HG03097 (cell line): ENCODE results near the gene FGF12.

Experiments used
- ATAC-seq: cut with Tn5 transposase; IDR thresholded peaks from one replicate; pipeline ENCODE4 v1.9.1; 2021; ENCODE audit not compliant: unreplicated experiment, low FRiP score

The FGF12 gene

DNA sequence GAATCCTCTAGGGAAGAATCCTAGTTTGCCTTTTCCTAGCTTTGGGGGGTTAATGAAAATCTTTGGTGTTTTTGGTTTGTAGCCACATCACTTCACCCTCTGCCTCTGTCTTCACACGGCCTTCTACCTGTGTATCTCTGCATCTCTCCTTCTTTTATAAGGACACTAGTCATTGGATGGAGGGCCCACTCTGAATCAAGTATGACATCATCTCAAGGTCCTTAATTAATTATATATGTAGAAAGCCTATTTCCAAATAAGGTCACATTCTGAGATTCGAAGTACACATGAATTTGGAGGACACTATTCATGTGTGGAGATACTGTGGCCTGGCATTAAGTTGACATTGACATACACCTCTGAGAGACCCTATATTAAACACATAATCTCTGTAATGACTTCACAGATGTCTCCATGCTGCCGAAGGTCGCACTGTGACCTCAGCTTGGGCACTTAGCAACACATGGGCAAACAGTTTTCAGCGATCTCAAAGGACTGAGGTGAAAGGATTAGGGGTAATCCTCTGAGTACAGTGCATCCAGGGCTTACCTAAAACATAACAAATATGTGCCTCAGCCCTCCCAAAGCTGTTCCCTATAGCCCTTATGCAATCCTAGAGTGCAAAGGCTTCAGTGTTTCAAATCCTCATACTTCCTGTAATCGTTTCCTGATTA is 446.0 kb downstream of the FGF12 start:
- ATAC-seq = no peak

DNA sequence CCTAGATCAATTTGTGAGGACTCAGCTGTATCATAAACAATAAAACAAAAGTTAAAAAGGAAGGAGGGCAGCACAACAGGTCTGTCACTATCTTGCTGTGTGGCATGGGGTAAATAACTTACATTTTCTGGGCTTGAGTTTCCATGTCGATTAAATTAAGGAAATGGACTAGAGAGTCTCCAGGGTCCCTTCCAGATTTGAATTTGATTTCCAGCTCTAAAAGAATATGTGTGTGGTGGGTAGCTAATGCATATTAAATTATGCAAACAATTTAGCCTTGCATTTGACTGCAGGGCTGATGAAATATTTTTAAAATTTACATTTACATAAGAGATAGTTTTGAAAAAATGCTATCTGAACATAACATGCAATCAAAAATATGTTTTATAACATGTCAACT is 447.7 kb downstream of the FGF12 start:
- no peak for ATAC-seq

DNA sequence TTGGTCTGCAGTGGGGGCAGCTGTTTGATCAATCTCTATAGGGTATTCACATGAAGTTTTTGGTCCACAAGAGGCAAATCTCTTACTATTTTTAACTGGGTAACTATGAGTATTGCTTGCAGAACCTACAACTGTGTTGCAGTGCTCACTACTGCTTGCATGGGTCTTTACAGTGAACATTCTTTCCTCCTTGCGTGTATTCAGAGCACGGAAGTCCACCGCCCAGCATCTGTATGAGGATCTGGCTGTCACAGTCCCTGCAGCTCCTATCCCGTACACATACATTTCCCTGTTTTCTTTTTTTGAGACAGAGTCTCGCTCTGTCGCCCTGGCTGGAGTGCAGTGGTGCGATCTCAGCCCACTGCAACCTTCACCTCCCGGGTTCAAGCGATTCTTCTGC is 449.9 kb downstream of the FGF12 start:
- no peak for ATAC-seq

DNA sequence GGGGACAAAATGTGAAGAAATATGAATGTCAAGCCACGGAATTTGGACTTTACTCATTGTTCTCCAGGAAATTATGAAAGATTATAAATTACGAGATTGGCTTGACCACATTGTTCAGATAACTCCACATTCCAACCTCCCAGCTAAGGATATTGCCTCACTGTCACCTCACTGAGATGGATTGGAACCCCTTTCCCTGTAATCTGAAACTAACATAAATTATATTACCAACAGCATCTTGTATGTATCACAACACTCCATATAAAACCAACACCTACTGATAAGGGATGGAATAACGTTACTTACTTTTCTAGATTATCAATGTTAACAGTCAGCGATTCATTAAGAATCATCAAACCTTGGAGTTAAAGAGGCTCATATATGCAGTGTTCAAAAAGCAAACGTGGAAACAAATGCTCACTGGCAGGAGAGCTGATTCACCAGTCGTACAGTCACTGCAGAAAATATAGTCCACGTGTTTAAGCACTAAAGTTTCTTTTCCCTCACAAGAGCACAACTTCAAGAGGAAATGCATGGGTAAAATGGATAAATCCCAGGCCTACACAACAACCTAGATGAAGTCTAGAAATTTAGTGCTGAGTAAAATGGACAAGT is 451.5 kb downstream of the FGF12 start:
- no peak for ATAC-seq

DNA sequence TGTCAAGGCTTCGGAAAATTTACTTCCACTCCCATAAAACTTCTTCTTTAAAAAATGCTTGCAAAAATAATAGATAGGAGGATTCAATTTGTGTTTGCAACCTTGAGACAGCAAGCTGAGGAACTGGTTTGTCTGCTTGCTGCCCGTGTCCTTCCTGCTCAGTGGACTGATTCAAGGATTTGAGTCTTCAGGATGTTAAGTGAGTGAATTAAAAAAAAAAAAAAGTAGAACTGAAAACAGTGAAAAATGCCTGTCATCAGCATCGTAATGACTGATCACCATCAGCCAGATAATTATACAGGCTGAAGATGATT is 453.7 kb downstream of the FGF12 start:
- no peak for ATAC-seq

DNA sequence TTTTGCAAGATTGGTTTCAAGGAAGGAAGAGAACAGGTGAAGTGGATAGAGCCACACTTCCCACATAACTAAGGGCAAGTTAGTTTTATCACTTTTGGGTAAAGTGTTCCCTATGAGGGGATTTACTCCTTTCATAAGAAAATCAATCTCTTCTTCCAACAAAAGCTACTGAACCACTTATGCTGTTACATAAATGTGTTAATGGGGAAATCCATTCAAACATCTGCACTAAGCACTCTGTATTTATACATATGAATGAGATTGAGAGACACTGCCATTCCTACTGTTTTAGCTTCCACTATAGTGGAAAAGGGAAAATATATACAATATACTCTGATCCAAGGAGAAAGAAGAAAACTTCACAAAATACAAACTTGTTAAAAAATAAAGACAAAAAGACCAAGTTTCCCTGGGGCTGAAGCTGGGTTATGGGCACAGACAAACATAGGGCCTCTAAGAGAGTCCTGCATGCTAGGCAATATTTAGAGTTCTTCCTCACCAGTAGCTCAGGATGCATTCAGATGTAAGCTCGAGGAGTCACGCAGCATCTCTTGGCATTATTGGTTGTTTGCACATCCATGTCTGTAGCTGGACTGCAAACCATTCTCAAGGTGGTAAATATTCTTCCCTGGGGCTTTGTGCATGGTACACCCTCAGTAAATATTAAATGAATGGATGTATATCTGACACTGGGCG is 454.2 kb downstream of the FGF12 start:
- no peak for ATAC-seq

DNA sequence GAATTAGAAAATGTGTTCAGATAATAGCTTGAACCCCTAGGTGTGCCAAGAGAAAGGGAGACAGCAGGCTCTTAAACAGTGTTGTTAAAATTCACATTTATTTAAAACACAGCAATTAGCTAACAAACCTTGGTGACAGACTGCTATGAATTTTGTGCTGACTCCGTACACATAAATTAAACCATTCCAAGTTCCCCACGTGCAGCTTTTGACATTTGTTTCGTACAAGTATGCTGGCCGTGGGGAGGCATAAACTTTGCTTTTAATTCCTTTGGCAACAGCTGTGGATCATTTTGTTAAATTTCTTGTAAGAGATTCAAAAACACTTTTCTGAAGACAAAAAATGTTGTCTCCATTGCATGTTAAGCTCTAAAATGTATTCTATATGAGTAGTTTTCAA is 465.3 kb downstream of the FGF12 start:
- ATAC-seq = no peak

DNA sequence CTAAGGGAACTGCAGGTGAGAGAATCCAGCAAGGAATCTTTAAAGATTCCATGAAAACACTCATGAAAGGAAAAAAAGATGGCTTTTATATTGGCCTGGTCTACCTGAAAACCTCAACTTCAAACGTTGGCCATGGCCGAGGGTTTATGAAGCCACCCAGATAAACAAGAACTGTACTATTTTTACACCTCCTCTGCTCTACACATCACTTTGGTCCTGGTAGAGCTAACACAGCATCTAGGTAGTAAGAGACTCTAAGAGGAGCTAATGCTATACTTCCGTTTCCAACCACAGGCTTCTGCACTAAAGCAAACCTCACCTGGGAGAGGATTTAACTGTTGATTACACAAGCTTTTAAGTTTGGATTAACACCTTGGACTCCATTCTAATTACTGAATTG is 466.2 kb downstream of the FGF12 start:
- no peak for ATAC-seq

DNA sequence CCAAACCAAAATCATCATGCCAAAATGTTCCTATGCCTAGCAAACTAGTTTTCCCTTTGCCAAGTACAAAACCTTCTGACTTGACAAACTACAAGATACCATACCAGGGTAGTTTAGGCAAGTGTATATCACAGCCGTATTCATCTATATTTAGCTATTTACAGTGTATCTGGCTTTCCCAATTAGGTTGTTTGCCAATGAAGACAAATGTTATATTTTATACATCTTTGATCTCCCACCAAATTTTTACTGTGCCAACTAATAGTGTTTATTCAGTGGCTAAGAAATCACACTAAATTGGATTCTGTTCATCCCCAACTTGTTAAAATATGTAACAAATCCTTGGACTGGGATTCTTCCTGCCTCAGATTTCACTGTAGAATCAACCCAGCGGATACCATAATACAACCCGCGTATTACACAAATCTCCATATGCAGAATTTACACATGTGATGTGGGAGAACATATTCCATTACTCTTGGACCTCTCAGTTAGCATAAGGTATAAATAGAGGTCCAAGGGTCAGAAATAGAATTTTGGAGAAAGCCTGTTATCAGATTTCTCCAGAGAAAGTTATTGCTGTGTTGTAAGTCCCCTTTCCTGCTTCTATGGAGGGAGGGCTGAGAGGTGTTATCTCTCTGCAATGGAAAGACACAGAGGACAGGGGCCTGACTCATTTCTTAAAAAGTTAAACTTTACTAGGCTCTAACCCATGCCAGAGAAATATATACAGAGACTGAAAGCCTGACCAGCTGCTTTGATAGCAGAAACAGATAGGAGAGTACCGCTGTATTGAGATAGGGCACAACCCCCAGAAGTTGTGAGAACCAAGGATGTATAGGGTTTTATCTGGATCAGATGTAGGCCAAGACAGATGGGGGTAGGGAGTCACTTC is 467.0 kb downstream of the FGF12 start:
- ATAC-seq = no peak

DNA sequence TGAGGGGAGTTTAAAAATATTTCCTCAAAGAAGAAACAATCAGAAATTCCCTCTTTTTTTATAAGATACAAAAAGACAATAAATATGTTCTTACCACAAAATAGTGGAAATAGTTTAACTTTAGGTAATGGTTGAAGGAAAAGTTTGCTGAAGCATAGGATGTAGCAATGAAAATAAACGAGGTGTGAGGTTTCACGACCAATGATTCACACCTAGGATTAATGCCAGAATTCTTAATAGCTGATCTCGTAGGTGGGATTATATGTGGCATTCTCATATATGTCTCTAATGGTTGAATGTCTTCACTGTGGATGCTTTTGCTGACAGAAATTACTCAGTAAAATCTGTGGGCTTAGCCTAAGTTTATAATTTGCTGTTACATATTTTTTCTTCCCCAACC is 467.7 kb downstream of the FGF12 start:
- ATAC-seq = no peak

DNA sequence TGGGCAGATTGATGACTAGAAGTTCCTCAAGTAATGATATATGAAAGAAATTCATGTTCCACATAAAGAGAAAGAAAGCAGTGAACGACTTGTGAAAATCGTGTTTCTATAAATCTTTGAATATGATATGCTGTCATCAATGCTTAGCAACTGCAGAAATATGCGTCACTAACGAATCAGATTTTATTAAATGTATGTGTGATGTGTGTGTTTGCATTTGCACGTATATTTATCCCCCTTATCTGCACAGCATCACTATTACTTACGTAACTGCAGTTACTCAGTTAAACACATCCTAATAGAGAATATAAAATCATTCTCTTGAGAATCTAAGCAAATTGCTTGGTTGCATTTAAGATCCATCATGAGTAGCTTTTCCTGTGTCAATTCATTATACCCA is 468.6 kb downstream of the FGF12 start:
- no peak for ATAC-seq

DNA sequence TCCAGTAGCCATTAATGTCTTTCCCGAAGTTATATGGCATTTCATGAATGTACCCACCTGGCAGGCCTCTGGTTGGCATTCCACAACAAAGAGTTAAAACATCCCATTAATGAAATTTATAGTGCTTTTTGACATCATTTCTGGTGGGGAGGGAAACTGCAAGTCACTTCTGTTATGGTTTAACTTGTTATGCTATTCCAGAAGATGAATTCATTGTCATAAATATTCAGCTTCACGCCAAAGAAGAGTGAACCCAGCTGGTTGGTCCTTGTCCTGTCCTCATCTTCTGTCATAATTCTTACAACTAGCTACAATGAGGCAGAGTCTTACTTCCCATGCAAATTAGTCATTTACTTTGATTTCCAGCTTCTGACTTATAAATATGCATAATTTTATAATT is 471.5 kb downstream of the FGF12 start:
- ATAC-seq = no peak

DNA sequence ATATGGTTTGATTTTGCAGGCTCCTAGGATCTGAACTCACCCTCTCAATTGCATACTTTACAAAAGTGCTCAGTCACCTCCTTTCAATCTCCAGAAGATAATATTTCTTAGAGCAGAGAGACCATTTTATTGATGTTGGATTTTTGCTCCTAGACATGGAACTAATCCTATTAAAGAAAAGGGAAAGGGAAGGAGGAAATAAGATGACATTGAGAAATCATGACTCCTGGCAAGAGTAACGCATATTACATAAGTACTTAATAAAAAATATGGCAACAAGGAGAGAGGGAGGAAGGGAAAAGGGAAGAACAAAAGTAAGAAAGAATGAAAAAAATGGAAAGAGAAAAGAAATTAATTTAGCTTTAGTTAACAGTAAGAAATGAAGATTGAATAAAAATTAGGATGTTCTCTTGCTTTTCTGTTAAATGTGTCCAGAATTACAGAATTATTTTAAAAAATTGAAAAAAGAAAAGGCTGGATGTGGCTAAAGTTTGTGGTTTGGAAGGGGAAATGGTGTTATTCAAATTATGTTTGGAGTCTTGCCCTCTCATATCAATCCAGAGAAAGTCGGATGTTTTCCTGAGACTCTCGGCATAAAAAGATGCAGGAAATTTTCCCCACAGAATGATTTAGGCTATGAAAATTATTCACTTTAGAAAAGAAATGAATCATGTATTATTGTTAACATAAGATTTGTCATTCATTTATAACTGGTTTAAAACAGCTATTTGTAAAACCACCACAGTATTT is 474.0 kb downstream of the FGF12 start:
- no peak for ATAC-seq

DNA sequence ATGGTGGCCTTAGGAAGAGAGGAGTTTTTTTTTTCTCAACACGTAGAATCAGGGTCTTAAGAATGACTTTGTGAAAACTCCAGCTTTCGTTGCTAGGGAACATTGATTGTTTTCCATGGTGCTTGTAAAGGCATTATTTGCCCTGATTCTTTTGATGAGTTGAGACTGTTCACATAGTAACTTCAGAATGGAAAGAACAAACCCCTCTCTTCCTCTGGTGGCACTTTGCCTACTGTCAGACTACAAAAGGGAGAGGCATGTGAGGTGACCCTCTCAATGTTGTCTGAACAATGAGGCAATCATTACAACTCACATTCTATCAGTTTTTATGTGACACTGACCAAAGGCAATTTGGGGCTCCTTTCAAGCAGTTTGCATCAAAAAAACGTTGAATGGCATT is 477.8 kb downstream of the FGF12 start:
- ATAC-seq = no peak

DNA sequence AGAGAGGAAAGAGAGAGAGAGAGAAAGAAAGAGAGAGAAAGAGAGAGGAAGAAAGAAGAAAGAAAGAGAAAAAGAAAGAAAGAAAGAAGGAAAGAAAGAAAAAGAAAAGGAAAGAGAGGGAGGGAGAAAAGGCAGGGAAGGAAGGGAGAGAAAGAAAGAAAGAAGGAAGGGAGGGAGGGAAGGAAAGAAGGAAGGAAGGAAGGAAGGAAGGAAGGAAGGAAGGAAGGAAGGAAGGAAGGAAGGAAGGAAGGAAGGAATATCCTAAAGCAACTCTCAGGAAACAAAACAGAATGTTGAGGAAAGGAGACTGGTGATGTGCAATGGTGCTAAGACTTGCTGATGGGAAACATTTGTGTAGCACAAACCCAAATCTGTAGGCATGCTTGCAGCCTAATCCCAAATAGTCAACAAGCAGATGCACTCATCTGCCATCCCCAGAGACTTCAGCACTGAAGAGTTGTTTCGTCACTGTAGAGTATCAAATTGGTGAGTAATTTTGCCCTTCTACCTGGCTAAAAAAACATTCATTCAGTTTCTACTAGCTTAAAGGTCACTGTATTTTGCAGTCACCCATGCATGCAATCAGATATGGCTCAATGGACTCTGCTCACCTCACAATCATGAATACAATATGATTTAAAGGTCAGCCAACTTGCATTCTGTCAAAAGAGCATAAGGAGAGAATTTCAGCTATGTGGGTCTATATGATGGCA is 480.3 kb downstream of the FGF12 start:
- ATAC-seq = no peak

DNA sequence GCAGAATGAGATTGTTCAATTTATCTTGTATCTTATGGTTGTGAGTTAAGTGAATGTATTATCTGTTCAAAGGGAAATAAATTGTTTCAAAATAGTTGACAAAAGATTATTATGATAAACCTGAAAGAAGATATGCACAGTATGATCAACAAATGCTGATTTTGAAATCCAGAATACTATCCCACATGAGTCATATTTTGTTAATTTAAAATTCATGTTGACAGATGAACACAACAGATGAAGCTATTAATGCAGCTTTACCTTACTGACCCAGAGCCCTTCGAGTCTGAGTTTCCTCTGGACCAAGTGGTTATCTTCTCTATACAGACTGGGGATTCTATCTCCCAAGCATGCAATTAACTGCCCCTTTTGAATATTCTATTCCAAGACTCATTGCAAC is 482.8 kb downstream of the FGF12 start:
- ATAC-seq = no peak

DNA sequence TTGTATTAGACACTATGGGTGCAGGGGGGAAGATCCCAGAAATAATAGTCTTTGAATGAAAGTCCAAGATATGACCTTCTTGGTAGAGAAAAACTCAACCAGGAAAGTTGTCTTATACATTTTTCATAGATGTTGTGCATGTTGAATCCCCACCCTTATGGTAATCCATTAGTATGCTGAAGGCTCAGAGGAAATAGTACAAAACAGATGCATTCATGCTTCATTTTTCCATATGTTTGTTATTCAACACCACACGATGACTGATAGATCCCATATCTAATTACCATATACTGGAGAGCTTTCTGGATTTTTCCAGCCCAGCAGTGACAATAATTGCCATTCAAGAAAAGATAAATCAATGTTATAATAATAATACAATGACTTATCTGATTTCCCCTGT is 487.4 kb downstream of the FGF12 start:
- ATAC-seq = no peak

DNA sequence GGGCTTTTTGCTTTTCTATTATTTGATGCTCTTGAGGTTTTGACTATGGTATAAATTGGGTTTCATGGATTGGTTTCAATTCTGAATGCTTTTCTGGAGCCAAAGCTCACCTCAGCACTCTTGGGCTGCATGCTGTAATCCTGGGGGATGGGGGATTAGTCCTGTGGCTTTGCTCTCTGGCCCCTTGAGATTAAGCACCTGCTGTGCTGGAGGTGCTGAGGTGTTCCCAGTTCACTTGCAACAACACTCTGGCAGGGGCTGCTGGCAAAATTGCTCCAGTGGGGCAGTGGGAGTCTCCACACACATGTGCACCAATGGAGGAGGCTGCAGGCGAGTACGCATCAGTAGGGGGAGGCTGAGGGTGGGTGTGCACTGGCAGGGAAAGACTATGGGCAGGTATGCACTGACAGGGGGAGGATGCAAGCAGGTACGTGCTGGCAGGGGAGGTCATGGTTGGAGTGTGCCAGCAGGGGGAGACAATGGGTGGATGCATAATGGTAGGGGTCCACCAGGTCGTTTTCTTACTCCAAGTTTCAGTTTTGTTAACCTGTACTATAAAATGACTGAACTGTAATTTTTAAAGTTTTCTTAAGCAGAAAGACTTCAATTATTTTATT is 489.2 kb downstream of the FGF12 start:
- ATAC-seq = no peak

DNA sequence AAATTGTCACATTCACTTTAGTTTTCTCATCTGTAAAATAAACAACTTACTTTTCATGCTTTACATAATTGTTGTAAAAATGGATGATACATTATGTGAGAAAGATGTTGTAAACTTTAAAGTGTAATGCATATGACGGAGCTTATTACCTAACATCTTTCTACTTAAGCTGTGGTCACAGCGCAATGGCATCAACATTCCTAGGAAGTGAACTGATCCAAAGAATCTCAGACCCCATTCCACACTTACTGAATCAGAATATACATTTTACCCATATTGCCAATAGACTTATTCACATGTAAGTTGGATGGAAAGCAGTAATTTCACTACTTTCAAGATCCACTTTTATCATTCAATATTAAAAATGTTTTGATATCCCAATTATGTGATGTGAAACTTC is 497.5 kb downstream of the FGF12 start:
- no peak for ATAC-seq
